Left cardiac atrium (tissue), 4 donors: ENCODE data around the gene MOB3A. TPM values are rescaled to one million over a fixed set of nuclear protein-coding genes. Genes with fewer than 3 reads are reported as not detected.

ENCODE experiments used
- ATAC-seq, 2 donors: fragments of 200-7000 bp; cut with Tn5 transposase; one replicate each; pipeline ENCODE4 v1.9.1; 2020; ENCODE audit warnings: mild to moderate bottlenecking in 2 of 2, moderate library complexity in 2 of 2
- DNase-seq: peaks from one replicate; pipeline ENCODE4 v3.0.0-alpha.2; 2020
- intact Hi-C, 2 donors: fragments of 100-400 bp; cut with DNase I; formaldehyde crosslinking; loops; one replicate each; pipeline versions ENCODE4 v1.14.1 to v1.15.1; 2022 to 2023
- total RNA-seq, 2 donors: library from RNA; stranded (reverse); fragmentation: NEBNext Ultra II Directional; extraction: Animal tissue kit (Norgen Biotek cat#: 25700); gene quantifications; one replicate each; pipeline ENCODE4 v1.2.1, GENCODE V29; 2021
- donor health status: DM: no; HTN: yes; CAD: no.
- donor health status: DM: no; HTN: yes; CAD: no; lungs with severe emphysema.
- donor health status: DM: yes; HTN: yes; CAD: no.
- donor health status: Dilated cardiomyopathy.

Gene MOB3A
- total RNA-seq, 2 donors from 2014 or later, result 24.9 to 28.6 TPM

GRCh38 chr19:2051773-2052704 is 44.1 kb downstream of the MOB3A start:
- DNase-seq, result peak; percentile 76
- peak in 1 of 2 donors; percentile 14 for ATAC-seq
- intact Hi-C loops, result no loop called here

GRCh38 chr19:2050991-2051772 is 44.9 kb downstream of the MOB3A start, which contains the start of gene MKNK2:
Gene MKNK2, minus strand, starts transcription at chr19:2051244. Its CDS starts 393 bp downstream, at chr19:2050851.
- intact Hi-C loops, result no loop called here
- peak; percentile 75 to 85 for ATAC-seq
- DNase-seq, result peak; percentile 95

GRCh38 chr19:2050349-2050990 is 45.7 kb downstream of the MOB3A start:
- intact Hi-C loops, result no loop called here
- ATAC-seq (peak; percentile 2 to 9), DNase-seq (peak; percentile 33)

- ATAC-seq (peak; percentile 46 to 61), DNase-seq (peak; percentile 80)
- intact Hi-C loops, result no loop called here
Measured at GRCh38 chr19:2049741-2050348, 46.3 kb downstream of the MOB3A start.

GRCh38 chr19:2048959-2049740 is 47.0 kb downstream of the MOB3A start:
- intact Hi-C loops, result no loop called here
- ATAC-seq (peak in 1 of 2 donors; percentile 2), DNase-seq (peak; percentile 48)

GRCh38 chr19:2048104-2048958 is 47.8 kb downstream of the MOB3A start:
- intact Hi-C loops, result no loop called here
- ATAC-seq (no peak), DNase-seq (no peak)

GRCh38 chr19:2047449-2048103 is 48.5 kb downstream of the MOB3A start:
- DNase-seq, result peak; percentile 73
- intact Hi-C loops, result no loop called here

GRCh38 chr19:2047076-2047448 is 49.1 kb downstream of the MOB3A start:
- intact Hi-C loops, result no loop called here
- ATAC-seq (no peak), DNase-seq (no peak)

More at GRCh38 chr19:2047449-2048103, 48.5 kb downstream of the MOB3A start:
- no peak for ATAC-seq

GRCh38 chr19:2046046-2046907 is 49.8 kb downstream of the MOB3A start:
- no peak for DNase-seq
- intact Hi-C loops, result no loop called here
- no peak for ATAC-seq

- no peak for DNase-seq
- intact Hi-C loops, result no loop called here
- no peak for ATAC-seq
Measured at GRCh38 chr19:2045501-2046045, 50.6 kb downstream of the MOB3A start.

- intact Hi-C loops, result no loop called here
- DNase-seq (no peak), ATAC-seq (no peak)
Measured at GRCh38 chr19:2044709-2045500, 51.2 kb downstream of the MOB3A start.

GRCh38 chr19:2043961-2044708 is 52.0 kb downstream of the MOB3A start:
- DNase-seq (no peak), ATAC-seq (no peak)
- intact Hi-C loops, result loop anchor here in 1 of 2 donors (2.0 kb wide), 1 partner anchor 21 kb away; no protein-coding TSS in a partner anchor

- ATAC-seq (no peak), DNase-seq (no peak)
- intact Hi-C loops, result loop anchor here in 1 of 2 donors (2.0 kb wide), 1 partner anchor 22 kb away; no protein-coding TSS in a partner anchor
Measured at GRCh38 chr19:2043251-2043641, 52.9 kb downstream of the MOB3A start.
